Epithelial cell of proximal tubule (primary cell): ENCODE results near the gene PANX2. TPM values are rescaled to one million over a fixed set of nuclear protein-coding genes. Genes with fewer than 3 reads are reported as not detected.
"Not testable (repeated sequence)": the region's sequence is repeated elsewhere in the genome, so short reads cannot be mapped to it uniquely, and the experiment has no call there.

Source experiments
- DNase-seq: peaks from one replicate; pipeline ENCODE4 v3.0.0-alpha.2; 2011; ENCODE audit warnings: low read depth
- H3K4me3 ChIP-seq: 2 replicates; pipeline ENCODE4 v1.5.1; 2011; ENCODE audit warnings: low read depth, mild to moderate bottlenecking, low read length
- total RNA-seq: library from RNA; depleted of rRNA; stranded (reverse); fragments of >200 nt; gene quantifications from 2 replicates; pipeline ENCODE4 v1.2.3, GENCODE V29; 2015
- TF ChIP-seq, protein P1 (sequence below): conservative IDR thresholded peaks from 2 replicates; pipeline ENCODE4 v1.5.1; 2012; ENCODE audit warnings: low read depth, mild to moderate bottlenecking, low read length

Gene PANX2
- total RNA-seq, 1 donor from 2014 or later, result 0.12 TPM

DNA sequence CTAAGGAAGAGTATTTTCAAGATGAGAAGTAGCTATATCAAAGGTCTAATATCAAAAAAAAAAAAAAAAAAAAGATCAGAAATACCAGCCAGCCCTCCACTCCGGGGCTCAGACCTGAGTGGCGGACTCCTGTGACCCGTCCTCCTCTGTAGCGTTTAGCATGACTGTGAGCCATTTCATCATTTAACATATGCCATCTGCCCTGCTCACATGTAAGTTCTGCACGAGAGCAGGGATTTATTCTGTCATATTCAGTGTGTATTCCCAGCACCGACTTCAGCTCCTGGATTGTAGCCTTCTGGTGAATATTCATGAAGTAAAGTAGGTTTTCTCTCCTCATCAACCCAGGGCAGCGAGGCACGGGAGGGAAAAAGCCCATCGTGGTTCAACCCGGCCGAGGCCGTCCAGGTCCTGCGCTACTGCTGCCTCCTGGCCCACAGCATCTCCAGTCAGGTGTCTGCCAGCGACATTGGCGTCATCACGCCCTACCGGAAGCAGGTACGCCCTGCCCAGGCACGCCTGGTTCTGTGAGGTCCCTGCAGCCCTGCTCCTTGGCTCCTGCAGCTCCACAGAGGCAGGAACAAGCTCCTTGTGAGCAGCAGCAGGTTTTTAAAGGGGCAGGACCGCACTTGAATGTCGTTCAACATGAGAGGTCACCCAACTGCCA, 12.7 kb upstream of the PANX2 start:
- DNase-seq, result no peak
- TF ChIP-seq, protein P1, sequence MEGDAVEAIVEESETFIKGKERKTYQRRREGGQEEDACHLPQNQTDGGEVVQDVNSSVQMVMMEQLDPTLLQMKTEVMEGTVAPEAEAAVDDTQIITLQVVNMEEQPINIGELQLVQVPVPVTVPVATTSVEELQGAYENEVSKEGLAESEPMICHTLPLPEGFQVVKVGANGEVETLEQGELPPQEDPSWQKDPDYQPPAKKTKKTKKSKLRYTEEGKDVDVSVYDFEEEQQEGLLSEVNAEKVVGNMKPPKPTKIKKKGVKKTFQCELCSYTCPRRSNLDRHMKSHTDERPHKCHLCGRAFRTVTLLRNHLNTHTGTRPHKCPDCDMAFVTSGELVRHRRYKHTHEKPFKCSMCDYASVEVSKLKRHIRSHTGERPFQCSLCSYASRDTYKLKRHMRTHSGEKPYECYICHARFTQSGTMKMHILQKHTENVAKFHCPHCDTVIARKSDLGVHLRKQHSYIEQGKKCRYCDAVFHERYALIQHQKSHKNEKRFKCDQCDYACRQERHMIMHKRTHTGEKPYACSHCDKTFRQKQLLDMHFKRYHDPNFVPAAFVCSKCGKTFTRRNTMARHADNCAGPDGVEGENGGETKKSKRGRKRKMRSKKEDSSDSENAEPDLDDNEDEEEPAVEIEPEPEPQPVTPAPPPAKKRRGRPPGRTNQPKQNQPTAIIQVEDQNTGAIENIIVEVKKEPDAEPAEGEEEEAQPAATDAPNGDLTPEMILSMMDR, result no peak
- H3K4me3 ChIP-seq, result no peak overlapping the region

DNA sequence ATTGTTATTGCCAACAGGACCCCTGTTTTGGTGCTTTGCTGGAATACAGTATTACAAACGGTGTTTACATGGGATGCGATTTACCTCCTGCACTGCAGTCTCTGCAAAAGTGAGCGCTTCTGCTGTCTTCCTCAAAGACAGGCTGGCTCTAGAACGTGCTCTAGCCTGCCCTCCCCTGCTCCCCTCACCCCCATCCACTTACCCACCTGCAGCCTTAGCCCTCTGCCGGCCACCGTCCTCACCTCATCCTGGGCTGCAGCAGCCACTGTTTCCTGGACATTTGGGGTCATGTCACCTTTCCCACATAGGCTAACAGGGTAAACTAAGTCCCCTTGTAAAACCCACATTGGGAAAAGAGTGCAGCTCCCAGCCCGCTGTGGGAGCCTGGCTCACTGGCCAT, 9.6 kb upstream of the PANX2 start:
- TF ChIP-seq, protein P1, result no peak
- no peak for DNase-seq
- H3K4me3 ChIP-seq, result no peak overlapping the region

DNA sequence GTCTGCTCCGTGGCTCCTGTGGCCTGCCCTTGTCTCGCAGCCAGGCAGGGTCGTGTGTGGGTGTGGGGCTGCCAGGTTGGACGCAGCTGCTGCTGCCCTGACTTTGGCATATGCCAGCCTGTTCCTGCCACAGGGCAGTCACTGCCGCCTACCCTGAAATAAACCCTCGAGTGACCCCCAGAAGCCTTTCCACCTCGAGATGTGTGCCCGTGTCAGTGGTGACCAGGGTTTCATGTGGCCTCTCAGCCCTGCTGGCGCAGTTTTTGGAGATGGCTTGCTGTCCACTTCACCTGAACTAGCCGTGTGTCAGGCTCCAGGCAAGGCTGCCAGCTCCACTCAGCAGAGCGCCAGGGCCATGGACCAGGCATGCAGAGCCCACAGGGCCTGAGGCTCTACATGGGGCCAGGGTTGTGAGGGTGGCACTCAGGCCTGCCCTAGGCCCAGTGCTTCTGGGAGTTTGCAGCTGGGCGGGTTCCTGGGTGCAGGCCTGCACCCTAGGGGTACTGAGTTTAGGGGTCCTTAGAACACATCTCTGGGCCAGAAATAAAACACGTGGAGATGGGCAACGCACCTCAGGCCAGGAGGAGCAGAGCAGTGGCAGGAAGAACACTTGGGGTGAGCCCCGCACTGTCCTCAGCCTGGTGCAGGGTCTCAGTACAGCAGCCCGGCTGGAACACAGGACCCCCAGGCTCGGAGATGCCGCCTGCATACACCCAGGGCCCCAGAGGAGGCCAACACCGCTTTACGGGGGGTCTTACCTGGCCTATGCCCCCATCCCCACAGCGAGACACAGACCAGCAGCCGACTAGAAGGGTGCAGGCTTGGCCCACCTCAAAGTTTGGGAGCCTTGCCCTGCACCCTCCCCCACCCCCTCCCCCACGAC, 8.8 kb upstream of the PANX2 start:
- DNase-seq, result no peak
- no peak overlapping the region for H3K4me3 ChIP-seq
- TF ChIP-seq, protein P1, result no peak

DNA sequence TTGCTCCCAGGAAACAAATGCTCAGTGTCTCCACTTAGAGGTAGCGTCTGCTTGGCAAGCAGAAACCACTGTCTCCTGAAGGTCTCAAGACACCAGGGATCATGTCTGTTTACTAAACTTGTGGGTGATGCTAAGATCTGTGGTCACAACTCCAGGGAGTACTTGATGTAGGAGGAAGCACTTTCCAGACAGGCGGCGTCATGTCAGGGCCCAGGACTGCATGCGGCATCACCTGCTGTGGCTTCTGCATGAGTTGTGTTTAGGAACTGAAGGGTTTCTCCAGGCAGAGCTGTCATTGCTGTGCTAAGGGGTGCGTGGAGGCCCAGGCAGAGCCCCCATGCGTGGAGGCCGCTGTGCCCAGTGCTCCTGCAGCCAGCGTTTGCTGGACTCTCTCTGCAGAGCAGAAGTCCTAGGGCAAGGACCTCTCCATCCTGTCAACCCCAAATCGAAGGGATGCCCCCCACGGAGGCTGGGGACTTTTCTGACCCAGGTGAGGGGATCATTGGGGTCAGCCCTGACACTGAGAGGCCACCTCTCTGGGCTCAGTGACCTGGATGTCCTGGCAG, 8.1 kb upstream of the PANX2 start:
- no peak for DNase-seq
- TF ChIP-seq, protein P1, result no peak
- no peak overlapping the region for H3K4me3 ChIP-seq

DNA sequence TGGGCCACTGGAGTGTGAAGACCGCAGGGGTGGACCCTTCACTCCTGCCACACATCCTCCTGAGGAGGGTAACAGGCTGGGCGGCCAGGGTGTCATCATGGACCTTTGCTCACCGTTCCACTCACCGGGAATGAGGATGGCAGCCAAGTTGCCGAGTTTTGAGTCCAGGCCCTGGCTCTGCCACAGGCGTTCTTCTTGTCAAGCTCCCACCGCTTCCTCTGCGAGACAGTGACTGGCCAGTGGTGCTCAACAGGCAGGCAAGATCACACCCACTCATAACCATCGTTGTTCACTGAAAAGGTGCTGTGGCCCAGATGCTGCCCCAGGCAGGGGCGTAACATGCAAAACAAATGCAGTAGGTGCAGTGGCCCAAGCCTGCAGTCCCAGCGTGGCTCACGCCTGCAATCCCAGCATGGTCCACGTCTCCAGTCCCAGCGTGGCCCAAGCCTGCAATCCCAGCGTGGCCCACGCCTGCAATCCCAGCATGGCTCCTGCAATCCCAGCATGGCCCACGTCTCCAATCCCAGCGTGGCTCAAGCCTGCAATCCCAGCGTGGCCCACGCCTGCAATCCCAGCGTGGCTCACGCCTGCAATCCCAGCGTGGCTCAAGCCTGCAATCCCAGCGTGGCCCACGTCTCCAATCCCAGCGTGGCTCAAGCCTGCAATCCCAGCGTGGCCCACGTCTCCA, 5.0 kb upstream of the PANX2 start:
- no peak overlapping the region for H3K4me3 ChIP-seq
- TF ChIP-seq, protein P1, result no peak
- DNase-seq, result no peak

DNA sequence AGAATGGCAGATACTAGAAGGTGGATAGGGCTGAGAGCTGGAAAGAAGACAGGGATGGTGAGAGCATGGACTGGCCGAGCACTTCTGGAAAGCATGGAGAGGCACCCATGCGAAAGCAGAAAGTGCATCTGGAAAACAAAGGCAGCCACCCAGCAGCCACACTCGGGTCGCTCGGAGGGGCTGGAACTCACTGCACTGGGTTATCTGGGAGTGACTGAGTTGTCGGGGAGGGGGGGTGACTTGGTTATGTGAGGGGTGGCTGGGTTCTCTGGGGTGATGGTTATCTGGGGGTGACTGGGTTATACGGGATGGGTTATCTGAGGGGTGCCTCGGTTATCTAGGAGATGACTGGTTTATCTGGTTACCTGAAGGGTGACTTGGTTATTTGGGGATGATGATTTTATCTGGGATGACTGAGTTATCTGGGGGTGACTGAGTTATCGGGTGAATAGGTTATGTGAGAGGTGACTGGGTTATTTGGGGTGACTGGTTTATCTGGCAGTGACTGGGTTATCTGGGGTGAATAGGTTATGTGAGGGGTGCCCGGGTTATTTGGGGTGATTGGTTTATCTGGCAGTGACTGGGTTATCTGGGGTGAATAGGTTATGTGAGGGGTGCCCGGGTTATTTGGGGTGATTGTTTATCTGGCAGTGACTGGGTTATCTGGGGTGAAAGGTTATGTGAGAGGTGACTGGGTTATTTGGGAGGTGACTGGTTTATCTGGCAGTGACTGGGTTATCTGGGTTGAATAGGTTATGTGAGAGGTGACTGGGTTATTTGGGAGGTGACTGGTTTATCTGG, 2.6 kb upstream of the PANX2 start:
- no peak for DNase-seq
- TF ChIP-seq, protein P1, result no peak
- H3K4me3 ChIP-seq, result no peak overlapping the region

DNA sequence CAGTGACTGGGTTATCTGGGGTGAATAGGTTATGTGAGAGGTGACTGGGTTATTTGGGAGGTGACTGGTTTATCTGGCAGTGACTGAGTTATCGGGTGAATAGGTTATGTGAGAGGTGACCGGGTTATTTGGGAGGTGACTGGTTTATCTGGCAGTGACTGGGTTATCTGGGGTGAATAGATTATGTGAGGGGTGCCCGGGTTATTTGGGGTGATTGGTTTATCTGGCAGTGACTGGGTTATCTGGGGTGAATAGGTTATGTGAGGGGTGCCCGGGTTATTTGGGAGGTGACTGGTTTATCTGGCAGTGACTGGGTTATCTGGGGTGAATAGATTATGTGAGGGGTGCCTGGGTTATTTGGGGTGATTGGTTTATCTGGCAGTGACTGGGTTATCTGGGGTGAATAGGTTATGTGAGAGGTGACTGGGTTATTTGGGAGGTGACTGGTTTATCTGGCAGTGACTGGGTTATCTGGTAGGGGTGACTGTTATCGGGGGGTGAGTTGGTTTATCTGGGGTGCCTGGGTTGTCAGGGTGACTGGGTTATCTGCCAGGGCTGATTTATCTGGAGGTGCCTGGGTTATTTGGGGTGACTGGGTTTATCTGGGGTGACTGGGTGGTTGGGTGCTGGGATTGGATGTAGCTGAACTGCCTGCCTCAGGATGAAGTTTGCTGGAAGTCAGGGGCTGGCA, 1.9 kb upstream of the PANX2 start:
- not testable (repeated sequence) for H3K4me3 ChIP-seq, DNase-seq
